Stimulated activated CD8-positive, alpha-beta memory T cell treated with anti-CD3 and anti-CD28 coated beads, Interleukin-4, amount 100 ng/mL, for 1 hour (primary cell): ENCODE data around the gene RECQL.
"Not testable (repeated sequence)": the region's sequence is repeated elsewhere in the genome, so short reads cannot be mapped to it uniquely, and the experiment has no call there.

Source experiments
- DNase-seq, 2 donors: peaks; one replicate each; pipeline ENCODE4 v3.0.0-alpha.2; 2020; ENCODE audit warnings: low read depth in 2 of 2, low spot score in 1 of 2

RECQL gene

GRCh38 chr12:21429994-21430393 is 71.4 kb downstream of the RECQL start:
- no peak for DNase-seq

DNA sequence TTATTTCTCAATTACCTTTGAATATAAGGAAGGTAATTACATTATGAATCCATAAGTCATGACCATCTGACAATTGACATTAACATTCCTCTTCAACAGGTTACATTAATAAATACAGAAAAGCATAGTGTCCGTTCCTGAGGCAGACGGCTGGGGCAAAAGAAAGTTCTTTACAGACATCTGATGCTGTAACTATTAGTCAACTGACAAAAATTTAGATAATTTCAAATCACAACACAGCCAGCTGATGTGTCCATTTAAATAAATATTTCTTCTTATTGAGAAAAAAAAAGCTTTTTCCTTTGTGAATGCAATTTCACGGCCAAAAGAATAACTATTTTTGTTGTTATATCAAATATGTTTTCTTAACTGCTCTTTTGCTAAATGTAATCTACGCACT is 73.2 kb downstream of the RECQL start:
- DNase-seq: no peak

DNA sequence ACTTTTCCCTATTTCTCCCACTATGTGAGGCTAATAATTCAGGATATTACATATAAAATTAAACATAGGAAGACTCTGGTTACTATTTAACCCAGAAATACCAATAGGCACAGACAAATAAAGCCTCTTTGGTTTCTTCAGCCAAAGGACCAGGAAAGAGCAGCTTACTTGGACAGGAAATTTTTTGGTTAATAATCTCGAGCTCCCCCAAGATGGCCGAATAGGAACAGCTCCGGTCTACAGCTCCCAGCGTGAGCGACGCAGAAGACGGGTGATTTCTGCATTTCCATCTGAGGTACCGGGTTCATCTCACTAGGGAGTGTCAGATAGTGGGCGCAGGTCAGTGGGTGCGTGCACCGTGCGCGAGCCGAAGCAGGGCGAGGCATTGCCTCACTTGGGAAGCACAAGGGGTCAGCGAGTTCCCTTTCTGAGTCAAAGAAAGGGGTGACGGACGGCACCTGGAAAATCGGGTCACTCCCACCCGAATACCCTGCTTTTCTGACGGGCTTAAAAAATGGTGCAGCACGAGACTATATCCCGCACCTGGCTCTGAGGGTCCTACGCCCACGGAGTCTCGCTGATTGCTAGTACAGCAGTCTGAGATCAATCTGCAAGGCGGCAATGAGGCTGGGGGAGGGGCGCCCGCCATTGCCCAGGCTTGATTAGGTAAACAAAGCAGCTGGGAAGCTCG is 82.3 kb downstream of the RECQL start:
- DNase-seq: not testable (repeated sequence)
